B cell (primary cell): ENCODE data around the gene PXDC1.

Experiments
- EZH2 ChIP-seq: IDR thresholded peaks from 2 replicates; pipeline ENCODE4 v1.6.1; 2012; ENCODE audit warnings: borderline replicate concordance, low read depth, mild to moderate bottlenecking, moderate library complexity, low read length; ENCODE audit not compliant: insufficient read depth, poor library complexity, severe bottlenecking
- TF ChIP-seq, protein P1 (sequence below): fragments of 200-600 bp; IDR thresholded peaks from one replicate; pipeline ENCODE4 v1.8.0; 2022; ENCODE audit warnings: antibody characterized with exemption, mild to moderate bottlenecking

- TF ChIP-seq, protein P1, sequence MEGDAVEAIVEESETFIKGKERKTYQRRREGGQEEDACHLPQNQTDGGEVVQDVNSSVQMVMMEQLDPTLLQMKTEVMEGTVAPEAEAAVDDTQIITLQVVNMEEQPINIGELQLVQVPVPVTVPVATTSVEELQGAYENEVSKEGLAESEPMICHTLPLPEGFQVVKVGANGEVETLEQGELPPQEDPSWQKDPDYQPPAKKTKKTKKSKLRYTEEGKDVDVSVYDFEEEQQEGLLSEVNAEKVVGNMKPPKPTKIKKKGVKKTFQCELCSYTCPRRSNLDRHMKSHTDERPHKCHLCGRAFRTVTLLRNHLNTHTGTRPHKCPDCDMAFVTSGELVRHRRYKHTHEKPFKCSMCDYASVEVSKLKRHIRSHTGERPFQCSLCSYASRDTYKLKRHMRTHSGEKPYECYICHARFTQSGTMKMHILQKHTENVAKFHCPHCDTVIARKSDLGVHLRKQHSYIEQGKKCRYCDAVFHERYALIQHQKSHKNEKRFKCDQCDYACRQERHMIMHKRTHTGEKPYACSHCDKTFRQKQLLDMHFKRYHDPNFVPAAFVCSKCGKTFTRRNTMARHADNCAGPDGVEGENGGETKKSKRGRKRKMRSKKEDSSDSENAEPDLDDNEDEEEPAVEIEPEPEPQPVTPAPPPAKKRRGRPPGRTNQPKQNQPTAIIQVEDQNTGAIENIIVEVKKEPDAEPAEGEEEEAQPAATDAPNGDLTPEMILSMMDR = no peak
- TF ChIP-seq EZH2 = no peak
Measured at GRCh38 chr6:3687847-3688246, 63.7 kb downstream of the PXDC1 start.
